HG02970 (cell line): ENCODE measurements around the gene CCDC192.
A peak's percentile ranks its signal among the peaks of the same experiment; 100 is the strongest.
"Not testable (repeated sequence)": the region's sequence is repeated elsewhere in the genome, so short reads cannot be mapped to it uniquely, and the experiment has no call there.

Experiments
- ATAC-seq: cut with Tn5 transposase; IDR thresholded peaks from one replicate; pipeline ENCODE4 v1.9.1; 2021; ENCODE audit warnings: mild to moderate bottlenecking, moderate library complexity, moderate number of reproducible peaks; ENCODE audit not compliant: unreplicated experiment, low FRiP score

CCDC192 gene

DNA sequence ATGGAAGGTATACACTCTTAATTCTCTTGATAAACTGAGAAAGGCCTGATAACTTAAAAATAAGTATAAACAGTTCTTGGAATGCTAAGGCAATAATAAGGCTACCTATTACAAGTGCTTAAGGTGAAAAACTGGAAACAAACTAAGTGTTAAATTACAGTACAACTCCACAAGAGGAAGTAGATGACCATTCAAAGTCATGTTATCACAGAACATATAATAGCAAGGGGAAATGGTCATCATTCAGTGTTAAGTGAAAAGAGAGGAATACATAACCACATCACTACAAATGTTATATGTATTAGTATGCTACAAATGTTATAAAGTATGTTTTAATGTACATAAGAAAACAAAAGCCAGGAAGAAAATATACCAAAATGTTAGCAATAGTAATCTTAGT lies 135.9 kb downstream of the CCDC192 start:
- ATAC-seq, result no peak

DNA sequence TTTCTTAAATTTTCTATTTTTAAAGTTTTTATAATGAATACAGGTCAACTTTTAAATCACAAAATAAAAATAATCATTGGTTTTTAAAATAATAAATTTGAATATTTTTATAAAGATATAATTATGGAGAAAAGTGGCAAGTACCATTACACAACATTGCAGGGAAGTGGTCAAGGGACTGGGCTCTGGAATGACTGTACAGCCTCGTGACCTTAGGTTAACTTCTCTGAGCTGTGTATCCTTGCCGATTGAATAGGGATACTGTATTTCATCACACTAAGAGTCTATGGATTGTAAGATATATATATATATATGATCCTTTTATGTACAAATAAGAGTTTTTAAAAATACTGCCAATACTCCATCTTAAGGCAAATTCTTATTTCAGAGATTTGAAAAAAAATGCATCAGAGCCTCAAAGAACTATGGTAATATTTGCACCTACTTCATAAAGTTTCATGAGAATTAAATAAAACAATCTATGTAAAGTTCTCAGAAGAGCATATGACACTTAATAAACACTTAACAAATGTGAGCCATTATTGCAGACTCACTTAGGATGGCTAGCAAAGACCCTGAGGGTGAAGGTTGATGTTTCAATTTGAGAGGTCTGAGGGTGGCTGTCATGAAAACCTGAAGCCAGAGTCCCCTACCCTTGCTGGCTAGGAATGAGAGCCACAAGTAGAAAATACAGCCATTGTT lies 136.5 kb downstream of the CCDC192 start:
- no peak for ATAC-seq

DNA sequence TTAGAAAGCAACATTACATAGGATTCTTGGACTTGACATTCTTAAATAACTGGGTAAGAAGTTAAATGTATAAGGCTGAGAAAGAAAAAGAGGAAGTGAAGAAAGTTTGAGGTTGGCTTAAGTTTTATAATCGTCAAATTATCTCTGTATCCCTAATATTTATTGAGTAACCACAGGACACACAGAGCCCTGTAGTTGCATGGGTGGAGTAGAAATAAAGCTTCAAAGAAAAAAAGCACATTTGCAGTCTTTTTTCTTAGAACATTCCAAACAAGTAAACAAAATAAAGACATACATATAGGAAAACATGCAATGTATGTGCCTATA lies 137.0 kb downstream of the CCDC192 start:
- ATAC-seq, result no peak

DNA sequence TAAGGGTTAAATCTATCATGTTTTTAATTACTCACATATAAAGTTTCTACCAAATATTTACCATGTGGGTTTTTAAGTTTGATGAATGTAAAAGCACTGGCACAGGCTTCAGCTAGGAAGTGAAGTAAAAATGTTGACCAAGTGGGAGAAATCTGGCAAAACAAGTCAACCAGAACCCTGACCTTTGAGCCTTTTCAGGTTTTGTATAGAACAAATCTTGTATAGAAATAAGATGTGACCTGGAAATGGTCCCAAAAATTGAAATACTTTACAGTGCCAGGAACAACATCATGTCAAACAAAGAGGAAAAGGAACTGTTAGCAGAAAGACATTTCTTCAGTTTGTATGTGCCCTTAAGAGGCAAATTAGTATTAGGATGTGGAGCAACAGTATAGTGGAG lies 137.6 kb downstream of the CCDC192 start:
- ATAC-seq, result no peak

DNA sequence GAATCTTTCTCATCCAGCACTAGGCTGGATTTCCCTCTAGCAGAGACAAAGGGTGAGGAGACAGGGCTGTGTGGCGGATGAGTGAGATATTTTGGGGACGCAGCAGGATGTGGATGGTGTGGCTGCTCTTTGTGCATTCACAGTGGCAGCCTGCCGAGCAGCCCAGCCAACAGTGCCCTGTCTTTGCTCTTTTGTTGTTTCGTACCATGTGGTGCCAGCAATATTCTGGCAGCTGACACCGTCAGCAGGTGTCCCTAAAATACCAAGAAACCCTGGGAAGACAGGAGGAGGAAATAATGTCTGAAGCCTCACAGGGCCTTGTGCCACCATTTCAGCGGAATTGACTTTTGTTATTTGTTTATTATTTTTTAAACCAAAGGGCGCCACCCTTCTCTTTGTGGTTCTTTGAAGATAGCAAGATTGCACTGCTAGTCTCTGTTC lies 141.4 kb downstream of the CCDC192 start:
- no peak for ATAC-seq

DNA sequence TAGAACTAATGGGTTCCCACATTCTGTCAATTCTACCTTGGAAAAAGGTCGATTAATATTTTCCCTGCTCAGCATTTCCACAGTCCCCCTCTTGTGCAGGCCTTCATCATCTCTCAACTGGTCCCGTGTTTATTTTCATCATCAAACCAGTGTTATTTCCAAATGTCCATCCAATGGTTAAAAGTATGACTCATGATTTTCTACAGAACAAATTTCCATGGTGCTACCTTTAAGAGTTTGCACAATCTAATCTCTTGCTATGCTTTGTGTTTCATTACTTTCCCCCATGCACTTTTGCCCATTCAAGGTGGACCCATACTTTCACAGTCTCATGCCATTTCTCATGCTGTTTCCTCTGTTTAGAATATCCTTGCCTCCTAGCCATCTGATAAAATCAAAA lies 143.7 kb downstream of the CCDC192 start:
- no peak for ATAC-seq

DNA sequence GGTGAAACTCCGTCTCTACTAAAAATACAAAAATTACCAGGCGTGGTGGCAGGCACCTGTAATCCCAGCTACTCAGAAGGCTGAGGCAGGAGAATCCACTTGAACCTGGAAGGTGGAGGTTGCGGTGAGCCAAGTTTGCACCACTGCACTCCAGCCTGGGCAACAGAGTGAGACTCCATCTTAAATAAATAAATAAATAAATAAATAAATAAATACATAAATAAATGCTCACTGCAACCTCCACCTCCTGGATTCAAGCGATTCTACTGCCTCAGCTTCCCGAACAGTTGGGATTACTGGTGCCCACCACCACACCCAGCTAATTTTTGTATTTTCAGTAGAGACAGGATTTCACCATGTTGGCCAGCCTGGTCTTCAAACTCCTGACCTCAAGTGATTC lies 144.4 kb downstream of the CCDC192 start:
- ATAC-seq, result not testable (repeated sequence)

DNA sequence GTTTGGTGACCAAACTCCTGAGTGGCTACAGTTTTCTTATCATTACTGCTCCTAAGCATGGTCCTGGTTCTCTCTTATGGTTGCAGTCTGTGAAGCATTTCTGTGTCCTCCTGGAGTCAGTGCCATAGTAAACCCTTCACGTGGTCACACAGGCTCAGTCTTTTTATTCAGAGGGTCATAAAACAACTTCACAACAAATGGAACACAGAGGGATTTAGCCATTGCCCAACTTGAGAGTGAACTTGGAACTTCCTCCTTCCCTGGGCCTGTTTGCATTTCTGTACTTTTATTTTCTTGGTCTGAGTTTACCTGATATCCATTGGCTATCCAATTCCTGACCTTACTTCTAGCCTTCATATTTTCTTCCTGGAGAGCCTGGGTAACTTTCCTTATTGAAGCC lies 144.9 kb downstream of the CCDC192 start:
- no peak for ATAC-seq

DNA sequence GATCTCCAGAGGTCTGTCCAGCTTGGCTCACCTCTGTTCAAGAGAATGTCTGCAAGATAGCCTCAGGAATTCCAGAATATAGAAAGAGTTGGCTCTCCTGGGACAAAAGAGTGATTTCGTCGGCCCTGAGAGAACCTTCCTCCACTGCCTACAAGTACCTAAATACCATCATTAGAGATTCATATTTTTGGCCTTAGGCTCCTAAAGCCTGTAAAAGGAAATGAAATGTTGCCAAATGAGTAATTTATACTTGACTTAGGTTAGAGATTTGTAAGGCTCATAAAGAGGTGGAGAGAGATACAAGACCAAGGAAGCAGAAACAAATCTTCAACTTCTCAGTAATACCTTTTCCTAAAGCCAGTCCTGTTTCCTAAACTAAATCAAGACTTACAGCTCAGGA lies 146.2 kb downstream of the CCDC192 start:
- no peak for ATAC-seq

DNA sequence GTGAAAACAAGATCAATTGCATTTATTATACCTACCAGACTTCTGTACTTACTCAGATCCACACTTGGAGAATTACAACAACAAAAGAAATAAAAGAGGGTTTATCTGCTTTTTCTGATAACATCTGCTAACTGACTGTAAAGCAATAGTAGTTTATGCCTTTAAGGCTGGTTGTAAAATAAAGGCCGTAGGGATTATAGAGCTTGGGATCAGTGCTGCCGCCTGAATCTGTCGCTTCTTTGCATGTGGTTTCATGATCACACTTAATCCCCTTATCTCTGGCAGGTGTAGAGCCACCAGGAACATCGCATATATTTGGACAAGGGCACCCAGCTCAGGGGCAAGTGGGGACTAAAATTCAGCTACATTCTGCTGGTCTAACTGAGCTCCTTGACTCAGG lies 146.7 kb downstream of the CCDC192 start:
- ATAC-seq, result no peak

DNA sequence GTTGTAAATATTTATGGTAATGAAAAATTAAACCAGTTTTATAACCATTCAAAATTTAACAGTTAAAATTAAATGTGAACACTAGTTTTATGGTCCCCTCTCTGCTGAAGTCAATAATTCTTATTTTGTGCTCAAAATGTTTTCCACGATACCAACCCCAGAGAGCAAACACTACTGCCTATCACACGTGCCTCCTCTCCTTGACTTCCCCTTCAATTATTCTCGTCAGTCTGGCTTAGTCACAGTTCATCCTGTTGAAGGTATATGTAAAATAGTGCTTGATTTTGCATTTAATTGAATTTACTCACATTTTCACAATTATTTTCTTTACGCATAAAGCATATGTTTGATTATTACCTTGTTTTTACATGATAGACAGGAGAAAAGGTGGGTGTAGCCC lies 148.8 kb downstream of the CCDC192 start:
- no peak for ATAC-seq

DNA sequence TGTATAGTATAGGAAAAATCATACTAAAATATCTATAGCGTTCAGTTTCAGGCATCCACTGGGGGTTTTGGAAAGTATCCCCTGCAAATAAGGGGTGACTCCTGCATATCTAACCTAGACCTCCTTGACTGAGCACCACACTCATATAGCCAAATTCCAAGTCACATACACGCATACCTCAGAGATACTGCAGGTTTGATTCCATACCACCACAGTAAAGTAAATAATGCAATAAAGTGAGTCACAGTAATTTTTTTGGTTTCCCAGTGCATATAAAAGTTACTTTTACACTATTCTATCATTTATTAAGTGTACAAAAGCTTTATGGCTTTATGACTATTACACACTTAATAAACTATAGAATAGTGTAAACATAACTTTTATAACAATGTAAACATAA lies 151.3 kb downstream of the CCDC192 start:
- ATAC-seq, result no peak

DNA sequence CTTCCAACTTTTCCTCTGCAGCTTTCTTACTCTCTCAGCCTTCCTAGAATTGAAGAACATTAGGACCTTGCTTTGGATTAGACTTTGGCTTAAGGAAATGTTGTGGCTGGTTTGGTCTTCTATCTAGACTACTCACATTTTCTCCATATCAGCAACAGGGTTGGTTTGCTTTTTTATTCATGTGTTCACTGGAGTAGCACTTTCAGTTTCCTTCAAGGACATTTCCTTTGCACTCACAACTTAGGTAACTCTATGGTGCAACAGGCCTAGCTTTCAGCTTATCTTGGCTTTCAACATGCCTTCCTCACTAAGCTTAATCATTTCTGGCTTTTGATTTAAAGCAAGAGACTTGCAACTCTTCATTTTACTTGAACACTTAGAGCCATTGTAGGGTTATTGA lies 153.1 kb downstream of the CCDC192 start:
- no peak for ATAC-seq

DNA sequence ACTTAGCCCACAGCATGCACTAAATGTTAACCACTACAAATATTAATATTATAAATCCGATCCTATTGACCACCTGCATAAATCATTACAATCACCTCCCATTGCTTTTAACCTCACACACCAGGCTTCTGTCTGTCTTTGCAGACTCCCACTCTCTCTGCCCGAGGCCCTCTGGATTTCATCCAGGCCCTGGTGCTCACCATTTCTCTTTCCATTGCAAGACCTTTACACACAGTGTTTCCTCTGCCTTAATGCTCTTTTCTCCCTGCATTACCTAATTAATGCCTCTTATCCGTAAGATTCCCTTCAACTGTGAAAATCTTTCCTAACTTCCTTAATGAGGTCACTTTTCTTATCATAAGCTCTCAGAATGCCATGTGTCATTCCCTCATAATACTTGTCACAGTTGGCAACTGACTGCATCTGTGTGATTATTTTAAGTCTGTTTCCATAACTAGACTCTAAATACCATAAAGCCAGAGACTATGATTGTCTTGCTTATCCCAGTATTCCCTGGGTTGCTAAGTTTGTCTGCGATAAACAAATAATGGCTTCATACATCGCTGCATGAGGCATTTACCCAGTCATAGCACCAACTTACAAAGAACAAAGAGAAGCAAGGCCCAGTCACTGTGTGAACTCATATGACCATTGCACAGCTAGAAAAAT lies 155.1 kb downstream of the CCDC192 start:
- ATAC-seq, result no peak

DNA sequence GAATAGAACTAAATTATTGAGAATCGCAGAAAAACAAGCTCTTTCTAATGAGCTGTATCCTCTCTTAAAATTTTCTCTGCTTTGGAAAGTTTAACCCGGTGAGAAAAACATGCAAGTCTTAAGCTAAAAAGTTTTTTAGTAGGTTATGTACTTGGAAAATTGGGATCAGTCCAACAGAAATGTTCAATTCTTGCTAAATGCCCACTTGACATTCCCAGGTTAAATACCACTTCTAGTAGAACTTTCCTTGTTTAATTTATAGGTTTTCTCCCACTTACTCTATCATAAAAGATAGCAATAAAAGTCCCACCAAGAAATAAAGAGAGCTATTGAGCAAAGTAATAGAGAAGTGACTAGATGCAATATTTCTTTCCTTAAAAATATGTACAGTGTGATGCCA lies 157.1 kb downstream of the CCDC192 start:
- no peak for ATAC-seq

DNA sequence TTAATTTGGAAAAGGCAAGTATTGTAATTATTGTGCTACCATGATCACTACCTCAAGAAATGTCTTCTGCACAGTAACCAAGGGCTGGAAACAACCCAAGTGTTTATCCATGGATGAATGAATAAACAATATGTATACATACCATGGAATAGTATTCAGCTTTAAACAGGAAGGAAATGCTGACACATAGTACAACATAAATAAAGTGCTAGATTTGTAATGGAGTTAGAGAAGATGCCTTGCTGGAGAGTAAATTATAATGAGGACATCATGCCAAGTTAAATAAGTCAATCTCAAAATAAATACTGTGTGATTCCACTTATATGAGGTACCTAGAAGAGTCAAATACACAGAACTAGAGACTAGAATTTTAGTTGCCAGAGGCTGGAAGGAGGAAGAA lies 160.0 kb downstream of the CCDC192 start:
- no peak for ATAC-seq

DNA sequence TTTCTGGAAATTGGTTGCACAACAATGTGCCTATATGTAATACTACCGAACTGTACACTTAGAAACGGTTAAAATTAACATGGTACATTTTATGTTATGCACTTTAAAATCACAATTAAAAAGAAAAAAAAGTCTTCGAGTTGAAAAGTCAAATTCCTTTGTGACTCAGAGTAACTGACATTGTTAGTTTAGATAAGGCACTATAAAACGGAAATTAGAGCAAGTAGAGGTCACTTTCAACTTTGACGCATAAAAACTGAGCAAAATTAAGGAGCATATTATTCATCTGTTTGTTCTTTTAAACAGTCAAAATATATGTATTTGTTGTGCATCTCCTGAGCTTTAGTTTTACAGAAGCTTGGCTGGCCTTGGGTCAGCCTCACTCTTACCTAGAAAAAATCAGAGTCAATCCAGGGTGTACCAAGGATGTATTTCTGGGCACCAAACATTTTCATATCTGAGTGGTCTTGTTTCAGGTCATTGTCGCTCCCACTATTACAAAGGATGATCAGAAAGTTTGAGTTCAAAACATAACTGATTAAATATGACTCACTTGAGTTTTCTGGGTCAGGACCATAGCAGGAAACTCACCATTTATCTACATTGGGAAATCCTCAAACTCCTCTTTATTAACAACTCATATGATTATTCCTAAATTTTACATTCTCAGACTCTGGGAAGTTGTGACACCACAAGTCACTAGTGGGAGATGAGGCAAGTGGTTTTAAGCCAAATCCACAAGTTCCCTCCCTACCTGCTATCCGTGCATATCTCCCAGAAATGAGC lies 160.6 kb downstream of the CCDC192 start:
- no peak for ATAC-seq

DNA sequence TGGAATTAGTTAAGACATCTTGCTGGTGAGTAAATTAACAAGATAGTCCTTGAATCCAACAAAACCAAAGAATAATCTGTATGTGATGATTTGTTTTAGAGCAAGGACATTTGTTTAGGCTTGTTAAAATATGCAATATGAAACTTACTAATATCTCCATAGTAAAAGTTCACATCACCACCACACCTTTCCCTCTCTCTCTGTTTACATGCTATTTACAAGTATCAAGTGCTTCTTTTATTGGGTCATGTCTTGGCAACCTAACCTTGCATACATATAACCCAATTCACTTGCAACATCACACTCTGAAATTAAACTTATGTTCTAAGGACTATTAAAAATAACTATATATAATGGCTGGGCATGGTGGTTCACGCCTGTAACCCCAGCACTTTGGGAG lies 161.3 kb downstream of the CCDC192 start:
- ATAC-seq, result no peak

DNA sequence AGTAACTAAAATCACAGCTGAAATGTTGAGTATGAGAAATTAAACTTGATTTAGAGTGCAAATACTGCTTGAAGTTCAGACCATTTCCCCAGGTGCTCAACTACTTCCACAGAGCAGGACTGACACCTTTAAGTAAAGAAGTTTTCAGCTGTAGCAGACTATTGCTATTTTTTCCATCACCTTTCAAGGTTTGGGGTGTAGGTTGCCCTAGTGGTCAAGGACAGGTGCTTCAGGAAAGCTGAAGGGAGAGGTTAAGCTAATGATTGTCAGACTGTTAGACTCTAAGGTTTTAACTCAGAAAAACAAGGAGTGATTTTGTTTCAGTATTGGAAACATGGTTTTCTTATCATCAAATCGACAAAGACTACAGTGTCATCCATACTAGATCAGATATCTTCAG lies 162.1 kb downstream of the CCDC192 start:
- ATAC-seq, result no peak

DNA sequence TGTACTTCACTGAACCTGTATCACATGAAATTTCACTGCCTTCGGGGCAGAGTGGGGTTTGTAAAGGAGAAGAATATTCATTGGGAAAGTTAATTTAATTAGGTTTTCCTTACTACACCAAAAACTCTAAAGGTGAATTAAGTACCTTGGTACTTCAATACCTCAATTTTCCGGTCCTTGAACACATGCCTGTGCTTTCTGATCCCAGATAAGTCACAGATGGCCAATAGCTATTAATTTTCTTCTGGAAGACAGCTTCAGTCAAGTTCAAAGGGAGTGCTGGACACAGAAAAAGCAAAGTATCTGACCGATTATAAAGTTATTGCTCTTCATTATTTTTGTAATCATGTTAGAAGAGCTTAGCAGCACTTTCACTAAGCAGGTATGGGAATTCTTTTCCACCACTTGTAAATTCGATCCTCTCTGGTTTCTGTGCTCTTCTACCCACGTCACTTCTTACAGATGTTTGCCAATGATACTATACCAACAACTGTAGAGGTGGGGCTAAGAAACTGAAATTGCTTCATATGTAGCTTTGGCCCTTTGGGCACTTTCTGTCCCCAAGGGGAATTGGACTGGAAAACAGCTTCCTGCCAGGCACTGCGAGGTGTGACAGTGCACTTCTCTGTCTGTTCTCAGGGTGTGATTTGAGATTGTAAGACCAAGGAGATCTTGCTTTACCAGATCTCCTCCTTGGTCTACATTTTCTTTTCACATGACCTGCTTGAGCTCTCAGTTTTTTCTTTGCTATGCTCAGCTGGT lies 164.0 kb downstream of the CCDC192 start:
- ATAC-seq, result peak; percentile 58

DNA sequence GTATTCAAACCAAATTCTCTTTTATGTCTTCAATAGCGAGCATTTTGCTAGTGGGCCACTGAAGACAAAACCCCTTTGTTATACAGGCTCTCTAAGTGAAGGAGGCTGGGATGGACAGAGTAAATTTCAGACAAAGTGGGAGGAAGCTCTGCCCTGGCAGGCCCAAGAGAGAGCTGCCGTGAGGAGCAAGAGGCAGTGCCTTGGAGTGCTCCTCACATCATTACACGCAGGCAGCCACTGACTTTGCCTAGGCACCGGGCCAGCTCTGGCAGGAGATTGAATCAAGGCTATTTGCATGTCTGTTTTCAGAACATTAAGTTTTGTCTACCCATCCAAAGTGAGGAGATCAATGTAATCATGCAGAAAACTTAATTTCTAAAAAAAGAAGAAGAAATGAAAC lies 167.7 kb downstream of the CCDC192 start:
- ATAC-seq, result no peak
